HG03558 (cell line): Measurements from ENCODE around the gene SRR.
"Not testable (repeated sequence)": the region's sequence is repeated elsewhere in the genome, so short reads cannot be mapped to it uniquely, and the experiment has no call there.

Source experiments
- ATAC-seq: cut with Tn5 transposase; IDR thresholded peaks from one replicate; pipeline ENCODE4 v1.9.1; 2021; ENCODE audit warnings: moderate number of reproducible peaks; ENCODE audit not compliant: unreplicated experiment; ENCODE audit errors: extremely low read depth

The SRR gene

DNA sequence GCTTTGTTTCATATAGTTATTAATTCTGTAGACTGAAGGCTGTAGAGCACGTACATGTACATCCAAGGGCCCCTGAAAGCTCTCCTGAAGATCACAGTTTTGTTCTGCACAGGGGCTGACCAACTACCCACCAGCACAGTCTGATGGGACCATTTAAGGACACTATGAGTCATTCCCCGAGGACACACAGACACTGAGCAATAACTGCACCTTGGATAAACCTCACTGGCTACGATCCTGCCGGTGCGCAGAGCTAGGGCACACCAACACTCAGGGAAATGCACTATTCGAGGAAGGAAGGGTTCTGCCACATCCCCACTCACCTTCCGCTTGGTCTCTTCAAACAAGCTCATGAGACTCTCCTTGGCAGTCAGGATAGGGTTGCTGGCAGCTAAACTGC is 20.4 kb upstream of the SRR start:
- ATAC-seq: no peak

DNA sequence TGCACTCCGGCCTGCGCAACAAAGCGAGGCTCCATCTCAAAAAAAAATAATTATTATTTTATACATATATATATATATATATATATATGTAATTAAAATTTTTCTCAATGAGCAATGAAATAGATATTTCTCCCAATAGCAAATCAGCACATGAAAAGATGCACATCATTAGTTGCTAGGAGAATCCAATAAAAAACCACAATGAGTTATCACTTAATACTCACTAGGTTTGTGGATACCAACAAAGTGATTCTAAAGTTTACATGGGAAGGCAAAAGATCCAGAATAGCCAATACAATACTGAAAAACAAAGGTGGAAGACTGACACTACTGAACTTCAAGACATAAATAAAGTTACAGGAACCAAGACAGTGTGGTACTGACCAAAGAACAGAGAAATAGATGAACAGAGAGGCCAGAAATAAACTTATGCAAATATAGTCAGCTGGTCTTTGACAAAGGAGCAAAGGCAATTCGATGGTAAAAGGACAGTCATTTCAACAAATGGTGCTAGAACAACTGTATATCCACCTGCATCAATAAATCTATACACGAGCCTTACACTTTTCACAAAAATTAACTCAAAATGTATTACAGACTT is 13.8 kb upstream of the SRR start:
- no peak for ATAC-seq

DNA sequence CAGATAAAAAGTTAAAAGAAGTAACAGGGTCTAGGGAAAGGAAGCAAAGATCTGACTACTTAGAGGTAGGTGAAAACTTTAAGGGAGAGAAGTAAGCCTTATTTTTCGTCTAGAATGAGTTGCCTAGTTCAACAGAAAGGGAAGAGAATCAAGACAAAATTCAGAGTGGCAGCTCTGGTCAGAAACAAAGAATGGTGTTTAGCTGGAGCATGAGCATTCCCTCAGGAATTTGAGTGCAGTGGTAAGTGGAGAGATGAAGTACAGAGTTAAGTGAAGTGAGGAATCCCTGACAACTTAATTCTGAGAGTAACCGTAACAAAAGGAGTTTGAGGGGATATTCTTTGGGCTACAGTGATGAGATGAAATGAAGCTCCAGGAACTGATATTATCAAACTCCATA is 11.7 kb upstream of the SRR start:
- no peak for ATAC-seq

DNA sequence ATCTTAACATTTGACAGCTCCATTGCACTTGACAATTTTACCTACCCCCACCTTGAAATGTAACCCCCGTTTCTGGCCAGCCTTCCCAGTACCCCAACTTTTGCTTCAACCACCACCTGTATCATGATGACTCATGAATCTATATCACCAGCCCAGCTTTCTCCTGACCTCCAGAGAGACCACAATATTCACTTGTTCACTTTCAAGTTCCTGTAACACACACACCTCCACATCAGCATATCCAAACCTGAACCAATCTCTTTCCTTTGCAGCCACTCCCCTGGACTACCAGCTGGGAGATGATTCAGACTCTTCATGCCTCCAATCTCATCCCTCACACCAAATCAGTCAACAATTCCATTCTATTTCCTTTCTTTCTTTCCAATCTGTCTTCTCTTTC is 8.2 kb upstream of the SRR start:
- ATAC-seq: no peak

DNA sequence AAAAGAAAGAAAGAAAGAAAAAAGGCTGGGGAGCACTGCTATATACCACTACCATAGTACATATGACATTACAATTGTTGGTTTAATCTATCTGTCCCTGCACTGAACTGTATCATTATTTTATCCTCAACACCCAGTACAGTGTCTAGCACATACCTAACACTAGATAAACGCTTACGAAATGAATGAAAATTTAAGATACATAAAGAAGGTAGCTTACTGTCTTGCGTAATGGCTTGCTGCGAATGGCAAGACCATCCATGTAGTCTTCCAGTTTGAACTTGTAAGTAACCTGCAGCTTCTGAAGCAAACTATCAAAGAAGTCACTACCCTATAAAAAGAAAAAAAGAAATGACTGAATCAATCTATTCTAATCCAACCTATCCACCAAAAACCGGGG is 6.7 kb upstream of the SRR start:
- ATAC-seq: no peak

DNA sequence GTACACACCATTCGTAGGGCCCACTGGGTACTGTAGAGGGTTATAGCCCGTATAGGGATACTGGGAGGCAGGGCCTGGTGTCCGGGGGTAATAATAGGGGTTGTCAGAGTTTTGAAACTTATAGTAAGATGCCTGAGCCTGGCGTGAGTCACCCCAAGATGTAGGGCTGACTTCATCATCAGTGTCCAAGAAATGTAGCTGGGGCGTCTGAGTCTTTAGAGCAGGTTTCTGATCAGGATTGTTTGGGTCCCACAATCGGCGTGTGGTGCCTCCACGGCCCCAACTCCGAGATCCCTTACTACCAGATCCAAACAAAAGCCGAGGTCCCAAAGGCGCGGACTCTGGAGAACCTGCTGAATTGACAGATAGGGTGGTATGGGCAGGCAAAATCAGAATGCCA is 4.6 kb upstream of the SRR start:
- ATAC-seq: no peak

DNA sequence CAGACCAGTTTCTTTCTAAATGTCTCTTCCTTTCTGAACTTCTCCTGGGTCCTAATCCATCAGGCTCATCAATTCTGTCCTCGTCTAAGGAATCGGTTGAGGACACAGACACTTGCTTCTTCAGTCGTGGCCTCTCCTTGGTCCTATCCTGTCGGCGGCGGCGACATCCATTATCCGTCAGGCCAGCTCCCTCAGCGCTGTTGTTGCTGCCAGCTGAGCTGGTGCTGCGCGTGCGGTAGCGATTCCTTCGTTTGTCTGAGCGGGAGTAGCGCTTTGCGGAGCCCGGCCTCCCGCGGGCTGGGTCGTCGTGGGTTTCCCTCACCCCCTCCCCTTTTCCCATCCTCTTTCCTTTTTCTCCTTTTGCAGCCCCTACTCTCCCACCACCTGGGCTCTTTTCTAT is 4.0 kb upstream of the SRR start:
- no peak for ATAC-seq

DNA sequence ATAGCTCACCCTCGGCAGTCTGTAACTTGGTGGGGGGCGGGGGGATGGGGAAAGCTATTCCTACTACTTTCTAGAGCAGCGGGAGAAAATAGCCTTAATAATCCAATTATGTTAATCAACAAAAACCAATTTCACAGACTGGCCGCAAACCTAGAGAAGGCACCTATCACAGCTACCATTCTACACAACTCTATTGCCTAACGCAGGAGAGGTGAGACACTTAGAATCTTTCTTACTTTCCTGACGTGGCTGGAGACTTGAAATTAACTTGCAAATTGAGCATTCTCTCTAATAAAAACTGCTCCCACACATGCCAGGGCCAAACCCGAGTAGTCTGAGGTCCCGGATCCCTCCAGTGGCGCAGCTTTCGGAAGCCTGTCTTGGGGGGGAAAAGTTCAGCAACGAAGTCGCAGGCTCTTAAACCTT is 959 bp upstream of the SRR start:
- ATAC-seq: no peak

DNA sequence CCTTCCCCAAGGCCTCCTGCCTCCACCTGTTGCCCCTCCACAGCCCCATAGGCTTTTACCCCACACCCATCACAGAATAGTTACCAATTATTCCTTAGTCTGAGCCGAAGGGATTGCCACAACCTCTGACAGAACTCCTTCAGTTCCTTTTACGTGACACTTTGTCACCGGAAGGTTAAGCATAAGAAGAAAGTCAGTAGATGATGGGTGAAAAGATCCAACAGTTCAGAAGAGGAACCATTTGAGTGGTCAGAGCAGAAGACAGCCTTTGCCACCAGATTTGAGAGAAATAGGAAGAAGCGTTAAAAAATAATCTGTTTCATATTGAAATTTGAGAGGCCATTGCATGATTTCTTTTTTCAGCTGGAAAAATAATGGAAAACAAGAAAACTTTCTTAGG is 1.2 kb downstream of the SRR start:
- ATAC-seq: no peak

DNA sequence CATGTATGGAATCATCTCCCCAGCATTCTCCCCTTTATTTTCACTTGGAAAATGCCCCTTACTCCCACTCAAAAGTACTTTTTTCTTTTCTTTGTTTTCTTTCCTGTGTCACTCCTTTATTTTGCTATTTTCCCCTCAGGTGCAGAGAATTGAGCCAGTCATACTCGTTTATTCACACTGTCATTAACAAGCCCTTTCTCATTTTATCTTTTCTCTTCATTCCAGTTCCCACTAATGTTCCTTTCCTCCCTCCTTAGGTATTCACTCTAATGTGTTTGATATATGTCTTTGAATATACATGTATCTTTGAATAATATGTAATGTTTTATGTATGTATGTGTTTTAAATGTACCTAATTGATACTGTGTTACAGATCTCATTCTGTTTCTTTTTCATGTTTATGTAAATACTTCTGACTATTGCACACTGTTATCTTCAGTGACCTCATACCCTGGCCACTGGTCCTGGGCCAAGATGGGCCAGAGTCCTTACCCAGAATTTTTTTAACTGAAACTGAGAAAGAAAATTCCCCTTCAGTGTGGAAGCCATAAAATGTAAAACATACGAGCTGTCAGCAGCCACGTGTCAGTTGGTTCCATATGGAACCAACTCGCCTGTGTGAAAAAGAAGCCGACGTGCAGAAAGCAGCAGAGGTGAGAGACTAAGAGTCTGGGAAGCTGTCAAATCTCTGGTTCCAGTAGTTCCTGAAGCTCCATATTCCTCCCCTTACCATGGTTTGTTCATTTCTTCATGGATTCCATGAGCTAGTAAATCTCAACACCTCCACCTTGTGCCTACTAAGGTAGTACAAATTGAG is 5.8 kb downstream of the SRR start:
- no peak for ATAC-seq

DNA sequence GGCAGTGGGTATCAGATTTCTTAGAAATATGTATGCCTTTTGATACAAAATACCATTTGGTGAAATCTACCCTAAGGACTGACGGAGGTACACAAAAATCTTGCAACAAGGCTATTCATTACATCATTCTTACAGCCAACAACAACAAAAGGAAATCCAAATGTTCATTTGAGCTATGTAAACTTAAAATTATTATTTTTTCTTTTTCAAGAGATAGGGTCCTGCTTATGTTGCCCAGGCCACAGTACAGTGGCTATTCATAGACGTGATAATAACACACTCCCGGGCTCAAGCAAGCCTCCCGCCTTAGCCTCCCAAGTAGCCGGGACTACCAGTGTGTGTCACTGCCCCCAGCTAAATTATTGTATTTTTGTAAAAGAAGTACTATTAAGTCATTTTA is 9.0 kb downstream of the SRR start:
- ATAC-seq: no peak

DNA sequence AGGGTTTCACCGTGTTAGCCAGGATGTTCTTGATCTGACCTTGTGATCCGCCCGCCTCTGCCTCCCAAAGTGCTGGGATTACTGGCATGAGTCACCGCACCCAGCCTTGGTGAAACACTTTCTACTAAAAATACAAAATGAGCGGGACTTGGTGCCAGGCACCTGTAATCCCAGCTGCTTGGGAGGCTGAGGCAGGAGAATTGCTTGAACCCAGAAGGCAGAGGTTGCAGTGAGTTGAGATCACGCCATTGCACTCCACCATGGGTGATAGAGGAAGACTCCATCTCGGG is 13.1 kb downstream of the SRR start:
- ATAC-seq: not testable (repeated sequence)

DNA sequence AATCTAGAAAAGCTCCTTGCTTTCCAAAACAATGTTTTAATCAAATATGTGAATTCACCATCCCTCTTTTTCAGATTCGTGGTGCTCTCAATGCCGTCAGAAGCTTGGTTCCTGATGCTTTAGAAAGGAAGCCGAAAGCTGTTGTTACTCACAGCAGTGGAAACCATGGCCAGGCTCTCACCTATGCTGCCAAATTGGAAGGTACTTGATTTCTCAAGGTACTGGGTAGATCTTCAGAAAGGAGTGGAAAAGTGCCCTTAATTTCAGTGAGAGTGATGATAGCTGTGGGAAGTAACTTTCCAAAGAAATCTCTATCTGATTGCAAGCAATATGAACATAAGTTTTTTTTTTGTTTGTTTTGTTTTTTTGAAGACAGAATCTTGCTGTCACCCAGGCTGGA is 14.0 kb downstream of the SRR start:
- ATAC-seq: no peak

DNA sequence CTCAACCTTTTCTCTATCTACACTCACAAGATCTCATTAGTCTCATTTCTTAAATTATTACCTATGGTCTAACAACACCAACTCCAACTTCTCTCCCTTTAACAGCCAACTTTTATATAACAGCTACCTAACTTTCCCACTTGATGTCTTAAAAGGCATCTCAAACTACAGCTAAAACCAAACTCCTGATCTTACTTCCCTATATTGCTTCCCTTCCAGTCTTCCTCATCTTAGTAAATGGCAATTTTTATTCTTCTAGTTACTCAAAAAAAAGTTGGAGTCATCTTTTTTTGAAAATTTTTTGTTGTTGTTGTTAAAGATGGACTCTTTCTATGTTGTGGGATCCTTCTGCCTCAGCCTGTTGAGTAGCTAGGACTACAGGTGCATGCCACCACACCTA is 15.3 kb downstream of the SRR start:
- ATAC-seq: no peak

DNA sequence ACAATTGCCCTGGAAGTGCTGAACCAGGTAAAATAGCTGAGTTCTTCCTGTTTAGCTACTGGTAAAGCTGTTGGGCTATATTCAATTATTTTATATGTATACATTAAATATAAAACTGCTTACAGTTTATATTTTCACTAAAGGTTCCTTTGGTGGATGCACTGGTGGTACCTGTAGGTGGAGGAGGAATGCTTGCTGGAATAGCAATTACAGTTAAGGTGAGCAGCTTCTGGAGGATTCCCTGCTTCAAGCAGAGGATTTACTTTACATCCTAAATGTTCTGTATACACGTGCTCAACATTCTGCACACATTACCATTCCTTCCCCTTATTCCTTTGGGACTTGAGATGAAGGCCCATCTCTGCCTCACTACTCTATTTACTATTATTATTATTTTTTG is 17.6 kb downstream of the SRR start:
- no peak for ATAC-seq

DNA sequence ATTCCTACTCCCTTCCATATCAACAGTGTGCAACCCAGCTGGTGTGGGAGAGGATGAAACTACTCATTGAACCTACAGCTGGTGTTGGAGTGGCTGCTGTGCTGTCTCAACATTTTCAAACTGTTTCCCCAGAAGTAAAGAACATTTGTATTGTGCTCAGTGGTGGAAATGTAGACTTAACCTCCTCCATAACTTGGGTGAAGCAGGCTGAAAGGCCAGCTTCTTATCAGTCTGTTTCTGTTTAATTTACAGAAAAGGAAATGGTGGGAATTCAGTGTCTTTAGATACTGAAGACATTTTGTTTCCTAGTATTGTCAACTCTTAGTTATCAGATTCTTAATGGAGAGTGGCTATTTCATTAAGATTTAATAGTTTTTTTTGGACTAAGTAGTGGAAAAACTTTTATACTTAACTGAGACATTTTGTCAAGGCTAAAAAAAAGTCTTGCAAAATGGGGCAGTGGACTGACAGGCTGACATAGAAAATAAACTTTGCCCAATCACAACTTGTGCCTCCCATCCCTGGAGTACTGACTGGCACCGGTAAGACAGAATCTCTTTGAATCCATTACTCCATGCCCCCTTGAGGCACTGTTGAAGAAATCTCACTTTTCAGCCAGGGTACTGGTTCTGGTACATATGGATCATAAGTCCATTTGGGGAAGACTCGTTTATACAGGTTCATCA is 20.0 kb downstream of the SRR start:
- ATAC-seq: no peak

DNA sequence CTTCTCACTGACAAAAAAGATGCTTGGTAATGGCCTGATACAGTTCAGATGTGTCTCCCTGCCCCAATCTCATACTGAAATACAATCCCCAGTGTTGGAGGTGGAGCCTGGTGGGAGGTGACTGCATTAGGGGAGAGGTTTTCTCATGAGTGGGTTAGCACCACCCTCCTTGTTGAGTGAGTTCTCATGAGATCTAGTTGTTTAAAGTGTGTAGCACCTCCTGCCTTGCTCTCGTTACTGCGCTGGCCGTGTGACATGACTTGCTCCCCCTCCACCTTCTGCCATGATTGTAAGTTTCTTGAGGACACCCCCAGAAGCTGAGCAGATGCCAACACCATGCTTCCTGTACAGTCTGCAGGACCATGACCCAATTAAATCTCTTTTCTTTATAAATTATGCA is 27.6 kb downstream of the SRR start:
- ATAC-seq: no peak

DNA sequence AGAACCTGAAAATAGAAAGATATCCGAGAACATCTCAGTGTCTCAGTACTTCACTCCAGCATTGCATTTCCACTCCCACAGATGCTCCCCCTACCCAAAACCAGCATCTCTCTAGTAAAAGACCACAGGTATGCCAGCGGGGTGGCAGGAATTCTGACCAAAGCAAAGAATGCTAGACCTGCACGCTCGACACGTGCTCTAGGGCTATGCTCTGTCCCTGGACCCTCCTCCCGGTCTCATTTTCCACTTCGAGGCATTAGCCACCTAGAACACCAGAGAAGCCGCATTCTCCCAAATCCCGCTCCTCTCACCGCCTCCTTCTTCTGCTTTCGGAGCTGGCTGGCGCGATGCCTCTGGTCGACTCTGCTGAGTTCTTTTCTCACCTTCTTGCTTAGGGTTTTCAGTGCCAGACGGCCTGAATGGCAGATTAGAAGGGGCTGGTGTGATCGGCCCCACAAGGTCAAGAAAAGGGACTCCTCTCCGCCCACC is 32.0 kb downstream of the SRR start:
- ATAC-seq: no peak

DNA sequence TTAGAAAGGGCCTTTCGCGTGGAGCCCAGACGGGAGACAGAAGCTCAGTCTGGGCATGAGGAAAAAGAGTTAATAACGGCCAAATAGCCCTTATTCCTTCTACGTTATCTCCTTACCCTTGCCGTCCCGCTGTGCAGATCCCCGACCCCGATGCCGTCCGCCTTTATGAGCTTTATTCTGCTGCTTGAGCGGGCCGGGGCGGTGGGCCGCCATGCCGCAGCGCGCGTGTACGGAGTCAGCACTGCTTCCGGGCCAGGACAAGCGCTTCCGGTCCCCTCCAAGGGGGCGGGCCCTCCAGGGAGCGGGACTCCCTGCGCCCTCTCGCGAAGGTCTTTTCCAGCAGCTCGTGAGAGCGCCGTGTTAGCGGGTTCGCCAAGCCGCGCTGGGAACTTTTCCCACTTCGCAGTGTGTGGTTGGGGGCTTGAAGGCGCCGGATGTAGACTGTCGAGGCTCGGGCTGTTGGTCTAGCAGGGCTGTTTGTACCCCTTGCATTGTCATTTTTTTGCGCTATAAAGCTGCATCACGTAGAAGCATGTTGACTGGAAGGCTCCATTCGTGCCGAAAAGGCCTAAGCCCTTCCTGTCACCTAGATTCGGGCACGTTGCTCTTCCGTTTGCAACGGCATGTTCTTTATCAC is 32.6 kb downstream of the SRR start, which contains the start of gene TSR1:
Gene TSR1, minus strand, starts transcription at position 243 of the 637 bp plus-strand sequence. Its CDS starts 30 bp downstream, at position 213.
- ATAC-seq: peak; percentile 51

DNA sequence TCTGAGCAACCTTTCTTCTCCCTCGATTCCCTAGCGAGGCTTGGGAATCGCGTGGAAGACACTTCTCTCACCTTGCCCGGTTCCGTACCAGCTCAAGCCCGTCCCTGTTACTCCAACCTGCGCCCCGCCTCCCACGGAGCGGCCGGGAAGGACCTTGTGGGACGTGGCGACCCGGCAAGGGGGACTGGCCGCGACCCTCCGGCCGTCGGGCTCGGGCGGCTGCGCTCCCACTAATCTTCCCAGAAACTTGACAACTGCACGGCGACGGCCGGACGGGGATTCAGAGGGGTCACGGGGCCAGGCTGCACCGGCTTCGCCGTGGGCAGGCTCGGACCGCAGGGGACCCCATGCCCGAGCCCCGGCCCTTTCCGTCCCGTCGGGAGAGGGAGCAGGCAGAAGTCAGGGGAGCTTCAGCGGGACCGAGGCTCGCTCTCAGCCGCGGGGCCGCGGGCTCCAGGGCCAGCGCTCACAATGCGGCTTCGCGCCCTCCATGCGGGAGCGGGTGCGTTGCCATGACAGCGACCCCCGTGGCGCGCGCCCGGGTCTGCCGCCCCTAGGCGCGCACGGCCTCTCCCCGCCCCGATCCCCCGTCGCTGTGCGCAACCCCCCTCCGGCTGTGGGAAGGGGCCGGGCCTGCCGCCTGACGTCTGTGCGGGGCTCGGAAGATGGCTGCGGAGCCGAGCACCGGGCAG is 33.2 kb downstream of the SRR start, which contains the start of gene SGSM2:
Gene SGSM2, plus strand, starts transcription at position 650 of the 692 bp plus-strand sequence. CDS start 188 bp downstream, outside the sequence.
- no peak for ATAC-seq
